Upper lobe of left lung (tissue), 4 donors: ENCODE results near the gene OSTN.

Experiments used
- CTCF ChIP-seq, 6 experiments: fragments of 450-650 bp in 4 of 6; fragments of 200-600 bp in 2 of 6; sonication (generic) in 2 of 6; IDR thresholded peaks; one replicate each; pipeline ENCODE4 v1.5.1; 2016 to 2019; ENCODE audit warnings: antibody characterized with exemption in 6 of 6
- POLR2AphosphoS5 ChIP-seq, 2 donors: sonication (generic); formaldehyde crosslinking; IDR thresholded peaks; one replicate each; pipeline ENCODE4 v1.5.1; 2017; ENCODE audit warnings: antibody characterized with exemption in 2 of 2

- no peak for TF ChIP-seq POLR2AphosphoS5 (IDR thresholded peaks at IDR 0.05)
- TF ChIP-seq CTCF (IDR thresholded peaks at IDR 0.05), result no peak
These were observed 33.2 kb upstream of the OSTN start for GRCh38 chr3:191165802-191166201.
